GM21529 (cell line): ENCODE data around the gene ACAA1.
"Not testable (repeated sequence)": the region's sequence is repeated elsewhere in the genome, so short reads cannot be mapped to it uniquely, and the experiment has no call there.

Experiments used
- ATAC-seq: cut with Tn5 transposase; IDR thresholded peaks from one replicate; pipeline ENCODE4 v1.9.1; 2021; ENCODE audit not compliant: unreplicated experiment

ACAA1 gene

GRCh38 chr3:38135621-38136277 lies 1.2 kb downstream of the ACAA1 start:
- ATAC-seq: not testable (repeated sequence)

GRCh38 chr3:38134517-38135143 lies 2.3 kb downstream of the ACAA1 start:
- ATAC-seq: not testable (repeated sequence)

- no peak for ATAC-seq
Measured at GRCh38 chr3:38133557-38134405, 3.1 kb downstream of the ACAA1 start.

GRCh38 chr3:38133209-38133556 lies 3.7 kb downstream of the ACAA1 start:
- ATAC-seq: no peak

- no peak for ATAC-seq
Measured at GRCh38 chr3:38131621-38132369, 5.1 kb downstream of the ACAA1 start.

- ATAC-seq: no peak
Measured at GRCh38 chr3:38130631-38131065, 6.3 kb downstream of the ACAA1 start.

- no peak for ATAC-seq
Measured at GRCh38 chr3:38129058-38129457, 7.9 kb downstream of the ACAA1 start.

- no peak for ATAC-seq
Measured at GRCh38 chr3:38128303-38128655, 8.6 kb downstream of the ACAA1 start.

GRCh38 chr3:38127611-38128302 lies 9.2 kb downstream of the ACAA1 start:
- no peak for ATAC-seq

- ATAC-seq: no peak
Measured at GRCh38 chr3:38126121-38126892, 10.6 kb downstream of the ACAA1 start.

- ATAC-seq: no peak
Measured at GRCh38 chr3:38125305-38126120, 11.4 kb downstream of the ACAA1 start.

- ATAC-seq: no peak
Measured at GRCh38 chr3:38124324-38125122, 12.4 kb downstream of the ACAA1 start.

GRCh38 chr3:38122712-38123290 lies 14.1 kb downstream of the ACAA1 start:
- no peak for ATAC-seq

GRCh38 chr3:38121832-38122461 lies 15.0 kb downstream of the ACAA1 start:
- no peak for ATAC-seq

GRCh38 chr3:38121451-38121831 lies 15.5 kb downstream of the ACAA1 start:
- ATAC-seq: no peak

- no peak for ATAC-seq
Measured at GRCh38 chr3:38120693-38121450, 16.1 kb downstream of the ACAA1 start.
